GM18498 (cell line): Measurements from ENCODE around the gene PIANP.
"Not testable (repeated sequence)": the region's sequence is repeated elsewhere in the genome, so short reads cannot be mapped to it uniquely, and the experiment has no call there.

Source experiments
- ATAC-seq: cut with Tn5 transposase; IDR thresholded peaks from one replicate; pipeline ENCODE4 v1.9.1; 2021; ENCODE audit warnings: mild to moderate bottlenecking, moderate library complexity; ENCODE audit not compliant: unreplicated experiment

Gene PIANP, protein sequence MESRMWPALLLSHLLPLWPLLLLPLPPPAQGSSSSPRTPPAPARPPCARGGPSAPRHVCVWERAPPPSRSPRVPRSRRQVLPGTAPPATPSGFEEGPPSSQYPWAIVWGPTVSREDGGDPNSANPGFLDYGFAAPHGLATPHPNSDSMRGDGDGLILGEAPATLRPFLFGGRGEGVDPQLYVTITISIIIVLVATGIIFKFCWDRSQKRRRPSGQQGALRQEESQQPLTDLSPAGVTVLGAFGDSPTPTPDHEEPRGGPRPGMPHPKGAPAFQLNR

DNA sequence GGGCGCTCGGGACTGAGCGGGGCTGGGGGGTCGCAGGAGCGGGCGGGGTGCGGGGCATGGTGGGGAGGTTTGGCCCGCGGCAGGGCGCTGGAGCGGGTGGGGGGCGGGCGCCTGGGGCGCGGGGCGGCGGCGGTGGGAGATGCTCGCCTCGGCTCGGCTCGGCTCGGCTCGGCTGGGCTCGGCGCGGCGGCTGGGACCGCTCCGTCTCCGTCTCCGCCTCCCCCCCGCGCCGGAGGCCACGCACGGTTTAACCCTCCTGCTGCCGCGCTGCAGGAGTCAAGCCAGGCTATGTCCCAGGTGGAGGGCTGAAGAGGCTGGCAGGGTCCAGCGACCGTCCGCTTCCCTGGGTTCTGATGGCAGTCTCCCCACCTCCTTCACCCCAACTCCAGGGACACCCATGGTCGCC is at the start of gene PIANP:
PIANP (minus strand) TSS at position 170 of the 406 bp plus-strand sequence. CDS start 2,754 bp downstream, outside the sequence.
- no peak for ATAC-seq

DNA sequence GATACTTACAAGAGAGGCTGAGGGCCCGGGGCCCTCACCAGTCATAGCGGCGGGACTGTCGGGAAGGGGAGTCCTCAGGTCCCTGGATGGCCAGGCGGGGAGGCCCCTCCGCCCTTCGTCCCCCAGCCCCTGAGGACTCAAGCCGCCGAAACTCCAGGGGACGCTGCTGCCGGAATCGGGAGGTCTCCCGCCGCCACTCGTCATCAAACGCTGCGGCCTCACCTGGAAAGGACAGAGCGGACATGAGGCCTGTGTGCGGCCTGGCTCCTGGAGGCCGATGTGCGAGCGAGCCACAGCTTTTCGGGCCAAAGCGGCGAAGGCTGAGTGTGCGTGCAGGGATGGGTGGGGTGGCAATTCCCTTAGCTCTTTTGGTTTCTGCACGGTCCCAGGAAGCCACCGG is 48.1 kb upstream of the PIANP start:
- no peak for ATAC-seq

DNA sequence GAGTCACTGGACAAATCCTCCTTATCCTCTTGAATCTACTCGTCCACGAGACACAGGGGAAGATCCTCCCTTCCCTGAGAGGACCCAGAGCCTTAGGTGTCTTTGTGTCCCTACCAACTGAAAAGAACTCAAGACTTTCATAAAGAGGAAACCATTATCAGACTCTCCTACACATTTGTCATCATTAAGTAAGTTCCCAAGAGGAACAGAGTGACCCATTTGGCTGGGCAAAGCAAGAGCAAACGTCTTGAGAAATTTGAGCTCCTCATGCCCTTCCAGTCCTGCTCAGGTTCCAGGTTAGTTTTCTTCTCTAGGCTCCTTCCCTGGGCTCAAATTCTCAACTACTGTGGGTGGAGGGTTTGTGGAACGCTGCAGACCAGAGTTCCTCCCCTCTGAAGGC is 46.6 kb upstream of the PIANP start:
- no peak for ATAC-seq

DNA sequence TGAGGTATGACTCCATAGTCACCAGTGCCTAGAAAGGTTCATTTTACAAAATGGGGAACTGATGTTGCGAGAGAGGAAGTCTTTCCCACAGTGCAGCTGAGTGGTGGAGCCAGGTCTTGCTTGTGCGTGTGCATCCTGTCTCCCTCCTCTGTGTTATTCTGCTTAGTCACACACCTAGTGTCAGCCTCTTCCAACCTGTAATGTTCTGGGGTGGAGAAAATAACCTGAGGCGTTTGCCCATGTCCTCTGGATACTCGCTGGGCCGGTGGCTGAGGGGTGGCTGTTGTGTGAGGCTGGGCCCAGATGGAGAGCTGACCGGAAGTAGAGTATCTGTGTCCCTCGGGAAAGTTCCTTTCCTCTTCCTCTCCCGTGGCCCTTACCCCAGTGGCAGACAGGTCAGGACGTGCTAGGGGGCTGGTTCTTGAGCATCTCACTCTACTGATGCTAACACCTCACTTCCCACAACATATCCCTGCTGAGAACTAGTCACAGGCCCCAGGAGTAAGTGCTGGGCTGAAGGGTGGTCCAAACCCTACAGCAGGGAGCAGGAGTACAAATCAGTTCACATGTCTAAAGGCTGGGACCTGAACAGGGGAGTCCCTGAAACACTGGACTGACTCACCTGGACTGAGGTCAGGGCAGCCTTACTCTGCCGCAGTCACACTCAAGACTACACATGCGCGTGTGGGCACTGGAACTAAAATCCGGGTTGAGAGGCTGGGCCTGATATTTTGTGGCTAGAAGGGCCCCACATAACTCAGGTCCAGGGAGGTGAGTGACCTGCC is 45.3 kb upstream of the PIANP start:
- ATAC-seq, result no peak

DNA sequence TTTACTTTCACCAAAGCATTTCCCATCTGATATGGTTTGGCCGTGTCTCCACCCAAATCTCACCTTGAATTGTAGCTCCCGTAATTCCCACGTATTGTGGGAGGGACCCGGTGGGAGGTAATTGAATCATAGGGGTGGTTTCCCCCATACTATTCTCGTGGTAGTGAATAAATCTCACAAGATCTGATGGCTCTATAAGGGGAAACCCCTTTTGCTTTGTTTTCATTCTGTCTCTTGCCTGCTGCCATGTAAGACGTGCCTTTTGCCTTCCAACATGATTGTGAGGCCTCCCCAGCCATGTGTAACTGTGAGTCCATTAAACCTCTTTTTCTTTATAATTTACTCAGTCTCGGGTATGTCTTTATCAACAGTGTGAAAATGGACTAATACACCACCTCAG is 42.7 kb upstream of the PIANP start:
- ATAC-seq, result not testable (repeated sequence)

DNA sequence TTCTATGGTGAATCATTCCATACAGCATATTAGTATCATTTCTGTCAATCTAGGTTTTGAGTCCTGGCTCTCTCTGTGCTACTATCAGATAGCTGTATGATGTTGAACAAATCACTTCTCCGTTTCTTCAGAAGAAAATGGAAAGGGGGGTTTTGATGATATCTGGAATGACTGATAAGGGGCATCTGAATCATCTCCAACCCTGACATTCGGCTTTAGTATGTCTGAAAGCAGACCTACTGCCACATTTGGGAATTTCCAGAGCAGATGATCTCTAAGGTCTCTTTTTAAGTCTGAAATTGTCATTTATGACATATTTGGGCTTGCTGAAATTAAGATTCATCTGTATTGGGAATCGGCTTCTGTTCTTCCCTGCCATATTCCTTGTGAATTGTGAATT is 42.2 kb upstream of the PIANP start:
- ATAC-seq, result no peak

DNA sequence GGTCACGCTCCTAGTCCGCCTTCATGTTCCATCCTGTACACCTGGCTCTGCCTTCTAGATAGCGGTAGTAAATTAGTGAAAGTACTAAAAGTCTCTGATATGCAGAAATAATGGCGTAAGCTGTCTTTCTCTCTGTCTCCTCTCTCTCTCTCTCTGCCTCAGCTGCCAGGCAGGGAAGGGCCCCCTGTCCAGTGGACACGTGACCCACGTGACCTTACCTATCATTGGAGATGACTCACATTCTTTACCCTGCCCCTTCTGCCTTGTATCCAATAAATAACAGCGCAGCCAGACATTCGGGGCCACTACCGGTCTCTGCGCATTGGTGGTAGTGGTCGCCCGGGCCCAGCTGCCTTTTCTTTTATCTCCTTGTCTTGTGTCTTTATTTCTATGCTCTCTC is 41.5 kb upstream of the PIANP start:
- not testable (repeated sequence) for ATAC-seq

DNA sequence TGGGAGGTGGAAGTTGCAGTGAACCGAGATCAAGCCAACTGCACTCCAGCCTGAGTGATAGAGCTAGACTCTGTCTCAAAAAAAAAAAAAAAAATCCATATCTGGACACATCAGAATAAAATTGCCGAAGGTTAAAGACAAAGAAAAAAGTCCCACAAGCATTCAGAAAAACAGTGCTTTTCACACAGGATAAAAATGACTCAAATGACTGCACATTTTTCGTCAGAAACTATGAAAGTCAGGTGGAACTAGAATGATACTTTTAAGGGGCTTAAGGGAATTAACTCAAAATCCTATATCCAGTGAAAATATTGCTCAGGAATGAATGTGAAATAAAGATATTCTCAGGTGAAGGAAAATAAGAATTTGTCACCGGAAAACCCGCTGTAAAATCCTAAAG is 36.1 kb upstream of the PIANP start:
- ATAC-seq, result no peak

DNA sequence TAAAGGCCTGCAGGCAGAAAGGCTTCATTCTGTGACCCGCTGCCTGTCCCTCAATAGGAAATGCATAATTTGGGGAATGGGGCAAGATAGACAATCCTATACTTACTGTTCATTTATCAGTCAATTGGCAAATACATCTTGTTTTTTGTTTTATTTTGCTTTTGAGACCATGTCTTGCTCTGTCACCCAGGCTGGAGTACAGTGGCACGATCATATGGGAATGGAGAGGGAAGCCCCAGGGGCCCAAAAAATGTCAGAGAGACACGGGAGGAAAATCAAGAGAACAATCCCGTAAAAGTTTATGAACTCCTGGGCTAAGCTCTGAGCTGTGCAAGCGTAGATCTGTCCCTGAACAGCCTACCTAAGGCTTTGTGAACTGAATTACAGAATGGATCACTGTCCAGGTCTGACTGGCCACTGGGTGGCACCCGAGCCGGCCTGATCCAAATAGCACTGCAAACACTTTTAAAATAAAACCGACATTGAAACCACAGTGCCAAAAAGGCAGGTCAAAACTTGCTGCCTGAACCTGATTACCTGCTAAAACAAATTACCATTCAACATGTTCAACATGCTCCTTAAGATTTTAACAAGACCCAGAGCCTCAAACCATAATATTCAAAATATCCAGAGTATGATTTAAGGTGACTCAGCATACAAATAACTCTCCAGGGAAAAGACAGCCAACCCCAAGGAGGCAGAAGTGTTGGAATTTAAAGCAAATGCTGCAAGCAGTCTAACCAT is 35.0 kb upstream of the PIANP start:
- peak; percentile 60 for ATAC-seq

DNA sequence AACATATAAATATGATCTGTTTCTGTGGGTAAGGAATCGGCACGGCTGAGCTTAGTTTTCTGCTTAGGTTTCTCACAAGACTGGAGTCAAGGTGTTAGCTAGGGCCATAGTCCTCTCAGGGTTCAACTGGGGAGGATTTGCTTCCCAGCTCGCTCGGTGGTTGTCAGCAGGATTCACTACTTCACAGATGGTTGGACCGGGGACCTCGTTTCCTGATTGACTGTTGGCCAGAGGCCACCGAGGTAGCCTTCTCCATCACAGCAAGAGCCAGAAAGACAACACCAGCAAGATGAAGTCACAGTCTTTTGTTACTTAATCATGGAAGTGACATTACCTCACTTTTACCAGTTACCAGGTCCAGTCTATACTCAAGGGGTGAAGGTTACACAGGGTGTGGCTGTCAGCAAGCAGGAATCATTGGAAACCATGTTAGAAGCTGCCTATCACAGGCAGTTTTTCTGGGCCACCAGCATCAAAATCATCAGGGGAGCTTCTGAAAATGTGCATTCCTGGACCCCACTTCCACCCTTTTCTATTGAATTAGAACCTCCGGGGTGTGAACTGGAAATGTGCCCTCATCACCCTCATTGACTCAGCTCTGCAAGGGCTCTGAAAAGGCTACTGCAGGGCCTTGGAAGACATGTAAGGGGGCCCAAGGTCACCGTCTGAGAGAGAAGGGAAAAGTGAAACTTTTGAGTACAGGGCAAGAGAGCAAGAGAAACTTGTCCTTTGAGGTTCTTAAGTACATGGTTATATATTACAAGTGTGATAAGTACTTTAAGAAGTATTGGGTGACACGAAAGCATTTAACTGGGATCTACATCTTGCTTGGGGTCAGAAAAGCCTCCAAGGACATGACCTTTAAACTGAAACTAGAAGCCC is 34.1 kb upstream of the PIANP start:
- no peak for ATAC-seq

DNA sequence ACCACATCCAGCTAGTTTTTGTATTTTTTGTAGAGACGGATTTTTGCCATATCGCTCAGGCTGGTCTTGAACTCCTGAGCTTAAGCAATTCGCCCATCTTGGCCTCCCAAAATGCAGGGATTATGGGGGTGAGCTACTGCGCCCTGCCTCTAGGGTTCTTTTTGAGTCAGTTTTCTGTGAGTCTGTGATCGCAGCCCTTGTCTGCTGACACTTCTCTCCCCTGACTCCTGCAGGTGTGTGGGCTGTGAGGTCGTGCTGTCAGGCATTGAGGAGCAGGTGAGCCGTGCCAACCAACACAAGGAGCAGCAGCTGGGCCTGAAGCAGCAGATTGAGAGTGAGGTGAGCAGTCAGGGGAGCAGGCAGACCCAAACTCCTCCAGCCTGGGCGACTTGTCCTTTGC is 29.6 kb upstream of the PIANP start:
- no peak for ATAC-seq

DNA sequence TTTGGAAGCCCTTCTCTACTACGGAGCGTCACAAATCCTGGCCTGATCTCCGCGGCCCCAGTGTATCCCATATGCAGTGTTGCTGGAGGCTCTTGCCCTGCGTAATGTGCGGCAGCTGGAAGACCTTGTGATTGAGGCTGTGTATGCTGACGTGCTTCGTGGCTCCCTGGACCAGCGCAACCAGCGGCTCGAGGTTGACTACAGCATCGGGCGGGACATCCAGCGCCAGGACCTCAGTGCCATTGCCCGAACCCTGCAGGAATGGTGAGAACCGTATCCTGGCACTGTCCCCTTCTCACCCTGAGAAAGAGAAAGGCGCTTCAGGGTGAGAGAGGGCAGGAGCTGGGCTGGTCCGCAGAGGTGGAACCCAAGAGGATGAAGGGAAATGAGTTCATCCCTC is 28.6 kb upstream of the PIANP start:
- no peak for ATAC-seq

DNA sequence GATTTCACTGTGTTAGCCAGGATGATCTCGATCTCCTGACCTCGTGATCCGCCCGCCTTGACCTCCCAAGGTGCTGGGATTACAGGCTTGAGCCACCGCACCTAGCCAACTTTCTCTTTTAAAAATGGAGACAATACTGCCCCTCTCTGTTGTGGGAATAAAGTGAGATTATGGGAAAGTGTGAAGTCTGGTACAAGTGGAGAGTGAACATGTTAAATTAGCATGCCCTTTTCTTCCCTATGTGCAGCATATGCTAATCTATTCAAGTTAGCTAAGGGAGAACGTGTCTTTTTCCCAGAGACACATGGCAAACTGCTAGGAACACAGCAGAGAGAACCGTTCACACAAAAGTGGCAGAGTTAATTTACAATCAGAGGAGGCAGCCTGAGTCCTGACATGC is 24.7 kb upstream of the PIANP start:
- ATAC-seq, result no peak

DNA sequence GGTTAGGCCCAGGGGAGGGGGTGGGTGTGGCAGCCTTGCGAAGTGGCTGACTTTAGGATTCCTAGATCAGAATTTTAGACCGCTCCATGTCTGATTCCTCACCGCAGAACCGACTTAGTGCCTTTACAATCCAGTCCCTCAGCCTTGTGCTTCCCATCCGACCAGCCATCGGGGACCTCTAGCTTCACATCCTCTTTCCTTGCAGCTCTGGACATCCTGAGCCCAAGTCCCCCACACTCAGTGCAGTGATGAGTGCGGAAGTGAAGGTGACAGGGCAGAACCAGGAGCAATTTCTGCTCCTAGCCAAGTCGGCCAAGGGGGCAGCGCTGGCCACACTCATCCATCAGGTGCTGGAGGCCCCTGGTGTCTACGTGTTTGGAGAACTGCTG is 23.8 kb upstream of the PIANP start:
- ATAC-seq, result peak; percentile 29

DNA sequence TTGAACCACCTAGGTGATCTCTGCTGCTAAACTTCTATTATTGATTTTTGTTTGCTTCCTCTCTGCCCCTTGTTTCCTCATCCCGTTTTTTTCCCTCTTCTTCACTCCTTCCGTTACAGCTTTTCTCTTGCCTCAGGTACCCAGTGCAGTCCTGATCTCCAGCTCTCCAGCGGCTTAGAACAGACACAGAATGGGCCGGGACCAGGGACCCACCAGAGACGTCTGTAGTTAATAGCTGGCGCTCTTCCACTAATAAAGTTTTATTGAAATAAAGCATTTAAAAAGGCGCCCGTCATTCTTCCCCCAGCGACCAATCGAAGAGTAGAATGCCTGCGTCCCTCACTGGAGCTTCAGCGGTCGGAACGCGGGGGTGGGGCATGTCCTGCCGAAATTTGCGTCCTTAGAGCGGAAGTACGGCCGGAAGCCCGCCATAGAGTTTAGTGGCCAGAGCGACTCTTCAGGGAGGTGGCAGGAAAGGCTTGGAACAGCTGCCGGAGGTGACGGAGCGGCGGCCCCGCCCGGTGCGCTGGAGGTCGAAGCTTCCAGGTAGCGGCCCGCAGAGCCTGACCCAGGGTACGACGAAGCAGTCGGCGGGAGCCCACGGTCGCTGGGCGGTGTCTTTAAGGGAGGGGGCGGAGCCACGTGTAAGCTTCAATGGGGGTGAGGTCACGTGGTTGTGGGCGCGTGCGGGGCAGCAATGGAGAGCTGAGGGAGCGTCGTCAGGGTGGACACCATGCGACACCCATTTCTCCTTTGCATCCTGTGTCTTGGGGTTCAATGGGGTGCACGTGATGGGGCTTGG is 23.2 kb upstream of the PIANP start, which contains the start of gene COPS7A:
COPS7A (plus strand) TSS at position 440 of the 802 bp plus-strand sequence. CDS start 611 bp downstream, outside the sequence.
- ATAC-seq, result peak; percentile 92

DNA sequence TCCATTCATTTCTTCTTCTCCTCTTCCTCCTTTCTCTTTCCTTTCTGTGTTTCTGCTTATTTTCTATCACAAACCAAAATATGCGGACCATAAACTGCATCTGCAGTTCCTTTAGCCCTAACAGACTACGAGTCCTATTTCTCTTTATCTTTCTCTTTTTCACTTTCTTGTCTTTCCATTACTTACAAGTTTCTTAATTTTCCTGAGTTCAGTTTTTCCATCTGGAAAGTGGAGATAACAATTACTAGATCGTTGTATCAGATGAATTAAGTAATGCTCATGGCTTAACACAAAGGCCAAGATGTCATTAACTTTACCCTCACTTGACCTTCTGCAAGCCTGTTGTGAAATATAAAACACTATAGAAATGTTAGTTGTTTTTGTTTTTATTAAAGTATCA is 22.2 kb upstream of the PIANP start:
- no peak for ATAC-seq

DNA sequence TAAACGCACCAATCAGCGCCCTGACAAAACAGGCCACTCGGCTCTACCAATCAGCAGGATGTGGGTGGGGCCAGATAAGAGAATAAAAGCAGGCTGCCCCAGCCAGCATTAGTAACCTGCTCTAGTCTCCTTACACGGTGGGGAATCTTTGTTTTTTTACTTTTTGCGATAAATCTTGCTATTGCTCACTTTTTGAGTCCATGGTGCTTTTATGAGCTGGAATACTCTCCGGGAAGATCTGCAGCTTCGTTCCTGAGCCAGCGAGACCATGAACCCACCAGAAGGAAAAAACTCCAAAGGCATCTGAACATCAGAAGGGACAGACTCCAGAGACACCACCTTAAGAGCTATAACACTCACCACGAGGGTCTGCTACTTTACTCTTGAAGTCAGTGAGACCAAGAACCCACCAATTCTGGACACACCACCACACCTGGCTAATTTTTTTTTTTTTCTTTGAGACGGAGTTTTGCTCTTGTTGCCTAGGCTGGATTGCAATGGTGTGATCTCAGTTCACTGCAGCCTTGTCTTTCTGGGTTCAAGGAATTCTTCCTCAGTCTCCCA is 16.3 kb upstream of the PIANP start:
- no peak for ATAC-seq

DNA sequence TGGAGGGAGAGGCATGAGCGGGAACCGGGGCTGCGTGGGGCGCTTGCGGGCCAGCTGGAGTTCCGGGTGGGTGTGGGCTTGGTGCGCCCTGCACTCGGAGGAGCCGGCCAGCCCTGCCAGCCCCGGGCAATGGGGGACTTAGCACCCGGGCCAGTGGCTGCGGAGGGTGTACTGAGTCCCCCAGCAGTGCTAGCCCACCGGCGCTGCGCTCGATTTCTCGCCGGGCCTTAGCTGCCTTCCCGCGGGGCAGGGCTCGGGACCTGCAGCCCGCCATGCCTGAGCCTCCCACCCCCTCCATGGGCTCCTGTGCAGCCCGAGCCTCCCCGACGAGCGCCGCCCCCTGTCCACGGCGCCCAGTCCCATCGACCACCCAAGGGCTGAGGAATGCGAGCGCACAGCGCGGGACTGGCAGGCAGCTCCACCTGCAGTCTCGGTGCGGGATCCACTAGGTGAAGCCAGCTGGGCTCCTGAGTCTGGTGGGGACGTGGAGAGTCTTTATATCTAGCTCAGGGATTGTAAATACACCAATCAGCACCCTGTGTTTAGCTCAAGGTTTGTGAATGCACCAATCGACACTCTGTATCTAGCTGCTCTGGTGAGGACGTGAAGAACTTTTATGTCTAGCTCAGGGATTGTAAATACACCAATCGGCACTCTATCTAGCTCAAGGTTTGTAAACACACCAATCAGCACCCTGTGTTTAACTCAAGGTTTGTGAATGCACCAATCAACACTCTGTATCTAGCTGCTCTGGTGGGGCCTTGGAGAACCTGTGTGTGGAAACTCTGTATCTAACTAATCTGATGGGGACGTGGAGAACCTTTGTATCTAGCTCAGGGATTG is 15.6 kb upstream of the PIANP start:
- ATAC-seq, result not testable (repeated sequence)

DNA sequence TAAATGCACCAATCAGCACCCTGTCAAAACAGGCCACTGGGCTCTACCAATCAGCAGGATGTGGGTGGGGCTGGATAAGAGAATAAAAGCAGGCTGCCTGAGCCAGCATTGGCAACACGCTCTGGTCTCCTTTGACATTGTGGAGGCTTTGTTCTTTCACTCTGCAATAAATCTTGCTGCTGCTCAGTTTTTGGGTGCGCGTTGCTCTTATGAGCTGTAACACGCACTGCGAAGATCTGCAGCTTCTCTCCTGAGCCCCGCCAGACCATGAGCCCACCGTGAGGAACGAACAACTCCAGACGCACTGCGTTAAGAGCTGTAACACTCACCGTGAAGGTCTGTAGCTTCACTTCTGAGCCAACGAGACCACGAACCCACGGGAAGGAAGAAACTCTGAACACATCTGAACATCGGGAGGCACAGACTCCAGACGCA is 8.4 kb upstream of the PIANP start:
- no peak for ATAC-seq
